Stimulated activated CD4-positive, alpha-beta T cell treated with anti-CD3 and anti-CD28 coated beads, Interleukin-12 subunit alpha, Interleukin-12 subunit beta, amount 100 ng/mL, for 24 hours (primary cell): ENCODE data around the gene FBXW4.

Experiments used
- DNase-seq, 2 experiments: peaks; one replicate each; pipeline ENCODE4 v3.0.0-alpha.2; 2020; ENCODE audit warnings: low read depth in 2 of 2

FBXW4 gene

DNA sequence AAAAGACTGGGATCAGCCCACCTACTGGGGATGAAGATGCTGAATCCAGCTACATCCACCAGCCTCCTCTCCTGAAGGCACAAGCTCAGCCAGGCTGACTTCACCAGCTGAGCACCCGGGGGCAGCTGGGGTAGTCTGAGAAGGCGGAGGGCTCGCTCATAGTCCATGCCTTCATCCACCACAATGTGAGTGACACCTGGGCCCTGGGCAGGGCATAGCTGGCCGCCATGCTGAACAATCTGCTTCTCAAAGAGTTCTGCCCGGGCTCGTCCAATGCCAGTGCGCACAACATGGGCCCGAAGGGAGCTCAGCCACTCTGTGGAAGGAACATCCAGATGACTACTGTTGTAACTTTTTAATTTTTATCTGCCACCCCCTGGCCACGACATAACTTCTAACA lies 109.1 kb downstream of the FBXW4 start:
- DNase-seq = no peak

DNA sequence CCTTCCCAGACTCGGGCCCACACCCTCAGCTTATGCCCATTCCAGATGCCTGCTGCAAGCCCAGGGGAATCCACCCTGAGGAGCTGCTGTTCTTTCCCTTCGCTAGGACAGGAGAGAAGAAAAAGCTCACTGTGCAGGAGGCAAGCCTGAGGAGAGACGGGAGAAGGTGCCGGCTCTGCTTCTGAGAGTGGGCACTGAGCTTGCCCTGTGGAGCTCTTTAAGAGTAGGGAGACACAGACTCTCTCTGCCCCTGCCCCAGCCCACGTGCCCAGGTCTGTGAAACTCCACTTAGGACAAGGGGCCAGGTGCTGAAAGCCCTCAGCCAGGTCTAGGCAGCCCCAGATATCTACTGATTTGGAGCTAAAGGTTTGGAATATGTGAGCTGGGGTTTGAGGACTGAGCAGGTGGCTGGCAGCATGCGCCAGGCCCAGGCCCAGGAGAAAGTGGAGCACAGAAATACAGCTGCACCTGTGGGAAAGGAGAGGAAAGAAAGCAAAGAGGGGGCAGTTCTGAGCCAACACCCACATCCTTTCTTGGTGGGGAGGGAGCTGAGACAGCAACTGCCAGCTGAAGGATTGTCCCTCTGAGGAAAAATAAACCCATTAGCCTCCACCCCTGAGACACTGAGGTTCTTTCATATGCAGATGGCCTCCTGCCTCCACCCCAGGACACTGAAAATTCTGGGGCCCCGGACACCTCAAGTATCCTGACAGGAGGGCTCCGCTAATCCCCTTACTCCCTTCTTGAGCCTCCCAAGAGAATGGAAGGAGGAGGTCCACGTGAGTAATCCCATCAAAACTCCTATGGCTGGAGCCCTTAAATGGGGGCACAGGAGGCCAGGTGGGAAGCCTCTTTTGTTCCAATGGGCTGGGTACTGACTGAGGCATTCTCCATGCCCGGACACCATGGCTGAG lies 114.2 kb downstream of the FBXW4 start:
- no peak for DNase-seq

DNA sequence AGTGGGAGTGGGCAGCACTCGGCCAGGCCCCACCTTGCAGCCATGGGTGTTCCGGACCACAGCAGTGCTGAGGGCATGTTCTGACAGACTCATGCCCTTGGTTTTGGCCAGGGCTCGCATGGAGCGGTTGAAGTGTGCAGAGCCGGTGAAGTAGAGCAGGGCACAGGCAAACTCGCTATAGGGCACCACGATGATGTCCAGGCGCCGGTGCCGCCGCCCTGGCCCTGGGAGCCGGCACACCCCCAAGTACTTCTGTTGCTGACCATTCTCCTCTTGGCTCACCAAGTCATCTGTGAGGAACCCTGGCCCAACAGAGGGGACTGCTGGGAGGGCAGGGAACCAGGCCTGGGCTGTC lies 115.5 kb downstream of the FBXW4 start:
- DNase-seq = no peak

DNA sequence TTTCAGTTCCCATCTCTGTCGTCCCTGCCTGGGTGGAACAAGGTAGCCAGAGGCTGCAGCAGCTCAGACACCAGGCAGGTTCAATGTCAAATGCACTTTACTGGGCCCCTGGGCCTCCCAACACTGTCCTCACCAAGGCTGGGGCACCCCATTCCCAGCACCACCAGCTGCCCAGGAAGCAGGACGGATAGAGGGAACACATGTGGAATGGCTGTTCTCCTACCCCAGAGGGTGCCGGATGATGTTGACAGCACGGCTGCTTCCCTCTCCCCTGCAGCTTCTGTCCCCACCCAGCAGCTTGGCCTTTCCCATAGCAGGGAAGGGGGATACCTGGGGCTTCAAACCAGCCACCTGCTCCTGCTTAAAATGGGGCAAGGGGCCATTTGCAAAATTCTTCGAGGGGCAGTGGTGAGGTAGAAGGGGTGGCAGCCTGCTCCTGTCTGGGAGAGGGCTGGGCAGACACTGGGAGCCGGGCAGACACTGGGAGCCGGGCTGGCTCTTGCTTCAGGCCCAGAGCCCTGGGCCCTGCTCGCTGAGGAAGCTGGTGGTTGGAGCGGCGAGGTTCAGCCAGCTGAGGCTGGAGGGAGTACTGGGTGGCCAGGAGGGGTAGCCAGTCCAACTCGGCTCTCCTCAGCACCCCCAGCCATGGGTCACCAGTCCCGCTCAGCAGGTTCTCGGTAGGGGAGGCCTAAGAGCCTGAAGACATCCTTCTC lies 116.0 kb downstream of the FBXW4 start:
- no peak for DNase-seq

DNA sequence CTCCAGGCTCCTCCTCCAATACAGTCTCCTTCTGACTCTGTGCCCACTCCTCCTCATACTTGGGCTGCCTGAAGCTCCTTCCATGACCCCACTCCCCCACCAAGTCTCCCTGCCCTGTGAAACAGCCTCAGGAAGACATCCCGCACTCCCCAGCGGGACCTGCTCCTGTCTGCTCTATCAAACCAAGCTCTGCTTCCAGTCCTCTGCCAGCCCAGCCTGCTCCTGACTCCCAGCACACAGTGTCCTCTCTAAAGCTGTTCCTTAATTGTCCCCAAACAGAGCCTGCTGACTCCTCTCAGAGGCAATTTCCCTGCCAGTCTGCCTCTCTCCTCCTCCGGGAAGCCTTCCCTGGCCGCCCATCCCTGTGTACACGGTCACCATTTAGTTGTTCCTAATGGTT lies 116.8 kb downstream of the FBXW4 start:
- DNase-seq = no peak

DNA sequence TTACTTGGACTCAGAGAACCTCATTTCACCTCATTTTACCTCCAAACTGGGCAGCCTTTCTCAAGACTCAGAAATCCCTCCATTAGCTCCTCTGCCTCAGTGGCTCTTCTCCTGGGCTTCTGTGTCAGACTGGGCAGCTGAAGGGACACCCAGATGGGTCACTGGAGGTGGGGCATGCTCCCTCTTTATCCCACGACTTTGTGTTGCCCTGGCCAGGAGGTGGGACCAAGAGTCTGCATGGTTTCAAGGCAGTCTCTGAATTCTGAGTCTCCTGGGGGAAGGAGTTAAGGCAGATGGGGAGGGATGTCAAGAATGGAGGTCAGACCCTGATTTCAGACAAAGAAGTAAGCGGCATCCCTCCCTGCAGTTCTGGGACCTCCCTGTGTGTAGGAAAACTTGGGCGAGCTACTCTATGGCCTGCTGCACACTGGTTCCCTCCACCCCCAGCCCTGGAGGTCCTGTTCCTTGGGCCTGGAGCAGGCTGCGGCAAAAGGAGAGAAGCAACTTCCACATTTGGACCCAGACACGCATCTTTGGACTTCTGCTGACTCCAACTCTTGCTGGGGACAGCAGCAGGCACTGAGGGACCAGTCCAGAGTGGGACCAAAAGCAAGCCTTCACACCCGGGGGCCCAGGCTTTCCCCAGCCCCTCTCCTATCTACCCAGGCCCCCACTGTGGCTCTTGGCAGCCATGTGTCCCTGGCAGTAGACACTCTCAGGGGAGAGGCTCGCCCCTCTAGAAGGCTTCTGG lies 117.7 kb downstream of the FBXW4 start:
- DNase-seq = no peak

DNA sequence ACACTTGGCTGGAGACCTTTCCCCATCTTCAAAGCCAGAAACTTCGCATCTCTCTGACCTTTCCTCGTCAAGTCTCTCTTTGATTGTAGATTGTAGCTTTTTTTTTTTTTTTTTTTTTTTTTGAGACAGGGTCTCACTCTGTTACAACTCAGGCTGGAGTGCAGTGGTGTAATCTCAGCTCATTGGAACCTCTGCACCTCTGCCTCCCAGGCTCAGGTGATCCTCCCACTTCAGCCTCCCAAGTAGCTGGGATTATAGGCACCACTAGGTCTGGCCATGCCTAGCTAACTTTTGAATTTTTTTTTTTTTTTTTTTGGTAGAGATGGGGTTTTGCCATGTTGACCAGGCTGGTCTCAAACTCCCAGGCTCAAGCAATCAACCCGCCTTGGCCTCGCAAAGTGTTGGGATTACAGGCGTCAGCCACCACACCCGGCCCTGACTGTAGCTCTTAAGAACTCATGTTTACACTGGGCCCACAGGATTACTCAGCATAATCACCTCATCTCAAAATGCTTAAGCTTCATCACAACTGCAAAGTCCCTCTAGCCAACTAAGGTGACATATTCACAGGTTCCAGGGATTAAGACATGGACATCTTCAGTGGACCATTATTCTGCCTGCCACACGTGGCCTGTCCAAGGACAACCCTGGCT lies 118.6 kb downstream of the FBXW4 start:
- no peak for DNase-seq

DNA sequence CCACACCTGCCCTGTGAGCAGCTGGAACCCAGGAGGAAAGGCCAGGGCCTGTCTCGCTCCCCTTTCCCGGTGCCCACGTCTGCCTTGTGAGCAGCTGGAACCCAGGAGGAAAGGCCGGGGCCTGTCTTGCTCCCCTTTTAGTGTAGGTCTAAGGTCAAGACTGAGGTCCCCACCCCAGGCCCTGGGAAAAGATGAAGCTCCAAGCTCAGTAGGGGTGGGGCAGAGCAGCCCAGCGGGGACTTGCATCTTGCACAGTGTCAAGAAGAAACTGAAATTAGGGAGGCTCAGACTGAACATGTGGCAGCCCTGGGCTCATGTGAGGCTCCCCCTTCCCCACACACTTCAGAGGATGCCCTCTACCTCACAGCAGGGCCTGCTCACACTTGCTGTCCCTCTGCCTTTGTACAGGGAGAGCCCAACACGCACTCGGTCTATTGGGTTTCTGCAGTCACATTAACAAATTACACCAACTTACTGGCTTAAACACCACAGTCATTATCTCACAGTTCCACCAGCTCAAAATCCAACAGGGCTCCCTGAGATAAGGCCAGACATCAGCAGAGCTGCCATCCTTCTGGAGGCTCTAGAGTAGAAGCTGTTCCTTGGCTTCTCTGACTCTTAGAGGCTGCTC lies 119.3 kb downstream of the FBXW4 start:
- DNase-seq = no peak

DNA sequence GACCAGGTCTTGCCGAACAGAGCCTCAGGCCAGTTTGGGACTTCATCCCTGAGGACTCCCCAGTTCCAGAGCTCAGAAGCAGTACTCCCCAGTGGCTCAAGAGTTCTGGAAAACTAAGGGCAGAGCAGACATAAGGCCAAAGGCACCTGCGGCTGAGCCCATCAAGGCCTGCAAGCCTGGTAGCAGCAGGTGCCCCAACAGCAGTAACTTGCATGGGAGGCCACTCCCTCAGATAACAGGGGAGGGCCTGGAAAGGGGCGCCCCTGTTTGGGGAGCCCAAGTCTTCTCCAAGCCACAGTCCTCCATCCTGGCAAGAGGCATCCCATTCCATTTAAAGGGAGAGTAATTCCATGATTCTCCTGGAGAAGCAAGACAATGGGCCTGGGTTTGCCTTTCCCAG lies 119.9 kb downstream of the FBXW4 start:
- DNase-seq = no peak

DNA sequence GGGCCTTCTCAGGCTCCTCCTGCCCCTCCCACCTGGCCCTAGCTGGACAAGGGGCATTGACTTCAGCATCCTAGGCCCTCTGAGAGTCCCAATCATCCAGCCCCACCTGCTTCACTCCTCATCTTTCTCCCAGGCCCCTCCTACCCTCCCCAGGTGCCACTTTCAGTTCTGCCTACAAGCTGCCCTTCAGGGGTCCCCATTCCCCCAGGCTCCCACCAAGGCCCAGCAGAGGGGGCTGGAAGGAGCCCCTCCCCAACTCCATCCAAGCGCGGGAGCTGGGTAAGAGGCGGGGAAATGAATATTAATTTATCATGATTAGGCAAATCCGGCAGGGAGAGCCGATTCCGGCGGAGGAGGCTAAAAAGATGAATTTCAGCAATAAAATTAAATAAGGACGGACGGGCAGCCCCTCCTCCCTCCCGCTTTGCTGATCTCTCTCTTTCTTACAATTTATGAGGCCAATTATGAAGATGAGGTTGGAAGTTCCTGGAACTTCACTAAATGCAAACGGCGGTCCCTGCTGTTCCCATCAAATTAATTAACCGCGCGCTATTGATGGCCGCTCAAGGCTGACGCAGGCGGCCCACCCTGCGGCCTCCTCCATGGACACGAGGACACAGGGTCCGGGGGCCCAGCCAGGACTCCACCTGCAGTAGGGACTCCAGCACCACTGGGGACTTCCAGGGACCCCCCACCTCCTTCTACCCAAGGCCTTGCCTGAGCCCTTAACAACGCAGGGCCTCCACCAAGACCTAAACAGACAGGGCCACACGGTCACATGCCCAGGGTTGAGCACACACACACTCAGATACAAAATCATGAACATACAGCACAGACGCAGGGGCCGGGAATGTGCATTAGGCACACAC lies 120.9 kb downstream of the FBXW4 start:
- DNase-seq = no peak

DNA sequence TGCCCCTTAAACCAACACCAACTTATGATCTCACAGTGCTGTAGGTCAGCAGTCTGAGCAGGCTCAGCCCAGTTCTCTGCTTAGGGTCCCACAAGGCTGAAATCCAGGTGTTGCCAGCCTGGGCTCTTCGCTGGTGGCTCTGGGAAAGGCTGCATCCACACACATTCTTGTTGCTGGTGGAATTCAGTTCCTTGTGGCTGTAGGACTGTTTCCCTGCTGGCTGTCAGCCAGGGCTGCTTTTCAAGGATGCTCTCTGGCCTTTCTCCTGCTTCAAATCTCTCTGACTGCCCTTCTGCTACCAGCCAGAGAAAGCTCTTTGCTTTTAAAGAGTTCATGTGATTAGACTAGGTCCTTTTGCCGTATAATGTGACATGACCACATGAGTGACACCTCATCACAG lies 122.2 kb downstream of the FBXW4 start:
- DNase-seq = no peak

DNA sequence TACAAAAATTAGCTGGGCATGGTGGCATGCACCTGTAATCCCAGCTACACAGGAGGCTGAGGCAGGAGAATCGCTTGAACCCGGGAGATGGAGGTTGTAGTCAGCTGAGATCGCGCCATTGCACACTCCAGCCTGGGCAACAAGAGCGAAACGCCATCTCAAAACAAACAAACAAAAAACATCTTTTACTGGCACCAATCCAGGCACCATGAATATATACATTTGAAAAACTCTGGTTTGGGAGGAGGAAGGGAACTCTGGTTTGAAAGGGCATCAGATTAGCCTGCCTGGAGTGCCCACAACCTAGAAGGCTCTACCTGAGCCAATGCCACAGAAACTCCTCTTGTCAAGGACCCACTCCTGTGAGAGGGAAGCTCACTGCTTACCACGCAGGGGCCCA lies 122.8 kb downstream of the FBXW4 start:
- DNase-seq = no peak

DNA sequence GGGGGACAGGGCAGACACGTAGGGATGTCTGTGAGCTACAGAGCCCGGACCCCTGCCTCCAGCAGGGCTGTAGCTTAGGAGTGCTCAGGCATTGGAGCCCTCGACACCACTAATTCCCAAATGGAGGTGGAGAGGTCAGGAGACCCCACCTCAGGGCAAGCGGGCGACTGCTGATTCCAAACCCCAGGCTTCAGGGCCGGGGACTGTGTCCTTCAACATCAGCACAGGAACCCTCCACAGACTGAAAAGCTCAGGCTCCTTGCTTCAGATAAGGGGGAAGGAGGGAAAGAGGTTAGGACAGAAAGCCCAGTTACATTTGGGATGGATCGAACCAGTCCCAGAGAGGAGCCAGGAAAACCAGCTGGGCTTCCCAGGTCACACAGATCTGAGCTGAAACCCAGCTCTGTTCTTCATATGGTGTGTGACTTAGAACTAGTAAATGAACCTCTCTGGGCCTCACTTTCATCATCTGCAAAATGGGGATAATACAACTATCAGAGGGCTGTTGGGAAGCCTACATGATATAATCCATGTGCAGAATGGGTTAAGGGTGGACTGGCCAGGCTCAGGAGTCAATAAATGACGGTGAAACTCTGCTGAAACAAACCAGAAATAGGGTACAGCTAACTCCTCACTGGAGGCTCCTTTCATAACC lies 123.6 kb downstream of the FBXW4 start:
- no peak for DNase-seq

DNA sequence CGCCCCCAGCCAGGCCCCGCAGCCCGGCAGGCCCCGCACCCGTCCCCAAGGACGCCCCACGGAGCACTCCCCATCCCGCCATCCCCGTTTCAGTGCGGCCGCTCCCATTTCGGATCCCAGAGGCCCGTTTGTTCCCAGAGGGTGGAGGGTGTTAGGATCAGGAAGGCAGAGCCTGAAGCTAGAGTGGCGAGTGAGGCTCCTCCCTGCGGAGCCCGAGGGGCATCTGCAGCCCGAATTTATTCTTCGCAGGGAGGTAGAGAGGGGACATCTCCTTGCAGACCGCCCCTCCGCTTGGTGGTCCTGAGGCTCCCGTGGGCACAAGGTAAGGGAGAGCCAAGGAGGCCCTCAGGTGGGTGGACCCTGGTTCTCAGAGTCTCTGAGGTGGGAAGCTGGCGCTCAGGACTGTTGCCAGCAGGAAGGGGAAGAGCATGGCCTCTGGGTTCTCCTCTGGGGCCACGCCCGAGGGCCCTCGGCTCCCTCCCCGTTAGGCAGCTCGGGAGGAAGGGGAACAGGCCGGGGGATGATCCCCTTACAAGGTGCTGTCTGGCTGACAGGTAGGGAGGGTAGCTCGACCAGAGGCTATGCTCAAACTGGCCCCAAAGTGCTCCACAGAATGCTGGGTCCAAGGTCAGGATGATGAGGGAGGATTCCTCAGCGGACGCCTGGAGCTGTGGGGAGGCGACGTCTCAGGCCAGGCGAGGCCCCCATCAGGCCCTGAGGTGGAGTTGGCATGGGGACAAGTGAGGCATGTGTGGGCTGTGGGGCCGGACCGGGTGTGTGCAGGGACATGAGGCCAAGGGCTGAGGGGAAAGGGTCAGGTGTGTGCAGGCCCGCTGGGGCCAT lies 124.3 kb downstream of the FBXW4 start:
- DNase-seq = no peak

DNA sequence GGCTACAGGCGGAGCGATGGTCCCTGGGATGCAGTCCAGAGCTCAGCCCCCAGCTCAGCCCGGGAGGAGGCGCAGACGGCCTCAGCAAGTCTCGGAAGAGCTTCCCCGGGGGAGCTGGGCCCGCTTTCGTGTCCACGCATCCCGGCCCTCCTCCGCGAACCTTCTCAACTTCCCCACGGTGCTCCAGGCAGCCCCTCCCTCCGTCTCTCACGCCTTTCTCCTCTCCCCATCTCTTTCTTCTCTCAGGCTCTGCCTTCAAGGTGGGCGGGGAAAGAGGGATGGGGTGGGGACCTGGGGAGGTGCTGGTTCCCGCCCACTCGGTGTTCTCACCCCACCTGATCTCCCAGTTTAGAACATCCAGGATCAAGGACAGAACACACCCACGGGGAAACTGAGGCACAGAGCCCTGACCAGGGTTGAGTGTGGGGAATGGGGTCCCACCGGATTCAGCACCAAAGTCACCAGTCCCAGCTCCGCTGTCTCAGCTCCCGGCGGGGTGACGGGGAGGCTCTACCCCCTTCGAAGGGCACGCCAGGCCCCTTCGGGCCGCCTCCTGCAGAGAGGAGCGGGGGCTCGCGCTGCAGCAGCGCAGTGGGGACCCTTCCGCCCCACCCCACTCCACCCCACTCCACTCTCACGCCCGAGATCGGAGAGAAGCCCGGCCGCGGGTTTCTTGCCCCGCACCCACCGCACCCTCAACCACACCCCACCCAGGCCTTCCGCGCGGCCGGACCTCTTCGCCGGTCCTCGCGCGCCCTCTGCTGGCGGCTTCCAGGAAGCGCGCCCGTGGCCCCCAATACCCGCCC lies 125.1 kb downstream of the FBXW4 start:
- peak; percentile 62 to 74 for DNase-seq

DNA sequence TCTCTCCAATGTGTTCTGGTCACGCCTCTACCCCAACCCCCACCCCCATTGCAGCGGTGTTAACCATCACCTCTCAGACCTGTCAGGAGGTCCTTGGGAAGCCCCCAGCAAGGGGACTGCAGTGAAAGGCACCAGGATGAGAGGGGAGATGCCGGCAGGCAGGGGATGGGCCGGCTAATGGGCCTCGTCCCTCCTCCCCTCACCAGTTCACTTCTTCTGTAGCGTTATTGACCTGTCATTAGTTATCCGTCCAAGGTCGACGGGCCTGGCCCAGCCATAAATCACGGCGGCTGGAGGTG lies 125.7 kb downstream of the FBXW4 start:
- DNase-seq = no peak

DNA sequence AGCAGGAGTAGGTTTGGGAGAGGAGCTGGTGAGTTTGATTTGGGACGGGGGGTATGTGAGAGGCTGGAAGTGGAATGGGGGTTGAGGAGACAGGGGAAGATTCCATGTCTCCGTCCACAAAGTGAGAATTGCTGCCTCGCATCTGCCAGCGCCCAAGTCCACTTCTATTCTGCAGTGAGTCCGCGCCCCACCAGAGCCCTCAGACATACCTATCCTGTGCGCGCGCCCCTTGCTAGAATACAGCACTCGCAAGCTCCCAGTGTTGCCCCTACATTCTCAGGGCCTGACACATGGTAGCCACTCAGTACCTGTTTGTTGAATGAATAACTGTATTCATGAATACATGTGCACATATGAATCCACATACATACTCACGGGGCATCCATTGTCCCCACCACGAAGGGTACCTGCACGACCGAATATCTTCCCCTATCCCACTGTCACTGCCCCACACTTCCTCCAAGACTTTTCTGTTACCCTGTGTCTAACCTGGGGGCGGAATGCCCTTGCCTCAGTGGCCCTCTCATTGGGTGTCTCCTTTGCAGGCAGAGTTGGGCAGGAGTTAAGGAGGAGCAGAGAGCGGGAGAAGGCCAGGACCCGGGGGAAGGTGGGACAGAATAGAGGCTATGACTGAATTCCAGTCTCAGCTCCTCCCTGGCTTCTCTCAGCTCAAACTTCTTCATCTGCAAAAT lies 126.8 kb downstream of the FBXW4 start:
- DNase-seq = no peak
